Activated CD4-positive, alpha-beta T cell treated with anti-CD3 and anti-CD28 coated beads, Interleukin-2, amount 10 ng/mL, durations not matched to agents 24 days and 14 days (primary cell): ENCODE data around the gene PIP. TPM values are rescaled to one million over a fixed set of nuclear protein-coding genes. Genes with fewer than 3 reads are reported as not detected.
"Not testable (repeated sequence)": the region's sequence is repeated elsewhere in the genome, so short reads cannot be mapped to it uniquely, and the experiment has no call there.

Experiments used
- DNase-seq: peaks from one replicate; pipeline ENCODE4 v3.0.0; 2022
- H3K27ac Mint-ChIP-seq: one replicate; pipeline ENCODE4 v1.8.0; 2022; ENCODE audit warnings: mild to moderate bottlenecking, mixed read lengths
- H3K27me3 Mint-ChIP-seq: one replicate; pipeline ENCODE4 v1.8.0; 2022; ENCODE audit warnings: mixed read lengths
- H3K36me3 Mint-ChIP-seq: one replicate; pipeline ENCODE4 v1.8.0; 2022; ENCODE audit warnings: low read depth, mild to moderate bottlenecking, mixed read lengths
- H3K4me1 Mint-ChIP-seq: one replicate; pipeline ENCODE4 v1.8.0; 2021; ENCODE audit warnings: mixed read lengths
- H3K4me3 Mint-ChIP-seq: one replicate; pipeline ENCODE4 v1.8.0; 2022; ENCODE audit warnings: mild to moderate bottlenecking, moderate library complexity, mixed read lengths
- H3K9me3 Mint-ChIP-seq: one replicate; pipeline ENCODE4 v1.8.0; 2021; ENCODE audit warnings: mixed read lengths
- intact Hi-C: fragments of 100-400 bp; cut with micrococcal nuclease; formaldehyde crosslinking; loops from one replicate; pipeline ENCODE4 v1.15.1; 2023
- total RNA-seq: library from RNA; stranded (reverse); gene quantifications from 2 replicates; pipeline ENCODE4 v1.2.3, GENCODE V29; 2022

PIP gene
- total RNA-seq, 1 donor from 2014 or later: not detected

DNA sequence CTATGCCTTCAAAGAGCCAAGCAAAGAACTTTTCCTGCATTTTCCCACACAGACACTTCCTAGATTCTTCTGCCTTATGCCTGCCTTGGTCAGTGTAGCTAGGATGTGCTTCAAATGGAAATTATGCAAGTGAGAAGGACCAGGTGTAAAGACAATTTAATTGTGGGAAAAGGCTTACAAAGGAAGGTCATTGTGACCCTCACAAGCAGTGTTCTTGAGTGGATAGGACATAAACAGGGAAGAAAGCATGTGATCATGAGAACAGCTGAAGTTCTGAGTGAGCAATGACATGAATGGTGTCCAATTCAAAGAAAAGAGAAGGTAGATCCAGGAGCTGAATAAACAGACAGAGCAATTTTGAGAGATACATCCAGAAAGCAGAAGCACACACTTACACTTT is 1.3 kb upstream of the PIP start:
- Mint-ChIP-seq H3K27ac (no peak overlapping the region), H3K9me3 (no peaks in the 10 kb centered on the region), H3K27me3 (peaks cover 9% of the 10 kb centered on the region), H3K36me3 (no peaks in the 10 kb centered on the region), H3K4me1 (no peaks in the 10 kb centered on the region), H3K4me3 (no peak overlapping the region)
- DNase-seq: no peak
- intact Hi-C loops: no loop called here

DNA sequence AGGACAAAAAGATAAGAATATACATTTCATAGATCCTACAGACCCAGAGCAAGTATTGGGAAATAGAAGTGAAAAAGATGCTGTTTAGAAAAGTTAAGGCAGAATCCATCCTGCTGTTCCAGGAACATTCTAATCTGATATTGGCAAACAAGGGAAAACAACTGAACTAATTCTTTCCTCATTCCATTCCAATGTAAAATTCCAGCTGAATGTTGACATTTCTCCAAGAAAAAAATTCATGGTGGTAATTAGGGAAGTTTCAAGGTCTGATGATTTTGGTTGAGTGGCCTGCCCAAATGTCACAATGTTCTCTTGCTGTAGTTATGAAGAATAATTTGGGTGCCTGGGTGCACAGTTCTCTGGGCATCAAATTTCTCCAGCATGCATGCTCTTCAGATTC is 15.2 kb downstream of the PIP start:
- H3K27me3 Mint-ChIP-seq: no peaks in the 10 kb centered on the region
- no peaks in the 10 kb centered on the region for H3K36me3 Mint-ChIP-seq
- no peak overlapping the region for H3K27ac Mint-ChIP-seq
- no peaks in the 10 kb centered on the region for H3K4me1 Mint-ChIP-seq
- intact Hi-C loops: no loop called here
- H3K4me3 Mint-ChIP-seq: no peak overlapping the region
- peaks cover 10% of the 10 kb centered on the region for H3K9me3 Mint-ChIP-seq
- no peak for DNase-seq

DNA sequence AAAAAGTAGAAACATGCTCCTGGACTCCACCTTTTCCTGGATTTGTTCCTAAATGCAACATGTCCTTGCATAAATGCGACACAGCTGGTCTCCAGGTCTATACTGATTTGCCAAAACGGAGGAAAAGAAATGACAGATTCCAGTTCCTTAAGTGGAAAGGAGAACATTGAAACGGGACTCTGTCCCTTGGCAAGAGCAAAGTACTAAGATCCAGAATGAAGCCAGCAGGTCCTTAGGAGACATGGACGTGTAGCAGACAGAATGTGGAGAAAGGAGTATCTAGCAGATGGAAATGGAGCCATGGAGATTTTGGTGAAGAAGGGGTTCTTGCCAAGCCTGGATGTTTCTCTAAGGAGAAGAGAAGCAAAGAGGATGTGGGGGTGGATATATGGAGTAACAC is 16.2 kb downstream of the PIP start:
- H3K36me3 Mint-ChIP-seq: no peaks in the 10 kb centered on the region
- no peak overlapping the region for H3K27ac Mint-ChIP-seq
- H3K27me3 Mint-ChIP-seq: no peaks in the 10 kb centered on the region
- H3K9me3 Mint-ChIP-seq: peaks cover 10% of the 10 kb centered on the region
- H3K4me1 Mint-ChIP-seq: no peaks in the 10 kb centered on the region
- H3K4me3 Mint-ChIP-seq: no peak overlapping the region
- intact Hi-C loops: no loop called here
- DNase-seq: no peak

DNA sequence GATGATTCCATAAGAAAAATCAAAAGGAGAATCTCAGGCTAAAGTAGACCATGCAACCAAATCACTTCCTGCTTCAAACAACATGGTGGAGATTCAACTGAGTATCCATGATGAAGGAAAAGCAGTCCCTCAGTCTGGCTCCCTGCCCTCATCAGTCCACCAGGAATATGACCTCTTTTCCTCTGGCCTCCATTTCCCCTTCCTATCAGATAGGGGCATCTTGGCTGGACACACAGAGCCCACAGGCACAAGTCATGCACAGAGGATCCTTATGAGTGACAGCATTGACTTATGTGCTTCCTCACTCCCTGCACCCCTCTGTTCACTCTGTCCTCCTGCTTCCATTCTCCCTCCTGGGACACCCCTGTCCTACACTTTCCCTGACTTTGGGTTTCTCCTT is 16.8 kb downstream of the PIP start:
- no peak overlapping the region for H3K27ac Mint-ChIP-seq
- H3K4me3 Mint-ChIP-seq: no peak overlapping the region

DNA sequence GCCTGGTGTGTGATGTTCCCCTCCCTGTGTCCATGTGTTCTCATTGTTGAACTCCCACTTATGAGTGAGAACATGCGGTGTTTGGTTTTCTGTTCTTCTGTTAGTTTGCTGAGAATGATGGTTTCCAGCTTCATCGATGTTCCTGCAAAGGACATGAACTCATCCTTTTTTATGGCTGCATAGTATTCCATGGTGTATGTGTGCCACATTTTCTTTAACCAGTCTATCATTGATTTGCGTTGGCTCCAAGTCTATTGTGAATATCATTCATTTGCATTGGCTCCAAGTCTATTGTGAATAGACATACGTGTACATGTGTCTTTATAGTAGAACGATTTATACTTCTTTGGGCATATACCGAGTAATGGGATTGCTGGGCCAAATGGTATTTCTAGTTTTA is 18.8 kb downstream of the PIP start:
- H3K36me3 Mint-ChIP-seq, DNase-seq, H3K27me3 Mint-ChIP-seq, H3K4me3 Mint-ChIP-seq, H3K4me1 Mint-ChIP-seq, H3K9me3 Mint-ChIP-seq, intact Hi-C loops, H3K27ac Mint-ChIP-seq: not testable (repeated sequence)

More for the DNA sequence above, 16.8 kb downstream of the PIP start:
- no peaks in the 10 kb centered on the region for H3K36me3 Mint-ChIP-seq
- DNase-seq: no peak
- intact Hi-C loops: no loop called here
- H3K4me1 Mint-ChIP-seq: no peaks in the 10 kb centered on the region
- peaks cover 10% of the 10 kb centered on the region for H3K9me3 Mint-ChIP-seq
- no peaks in the 10 kb centered on the region for H3K27me3 Mint-ChIP-seq

DNA sequence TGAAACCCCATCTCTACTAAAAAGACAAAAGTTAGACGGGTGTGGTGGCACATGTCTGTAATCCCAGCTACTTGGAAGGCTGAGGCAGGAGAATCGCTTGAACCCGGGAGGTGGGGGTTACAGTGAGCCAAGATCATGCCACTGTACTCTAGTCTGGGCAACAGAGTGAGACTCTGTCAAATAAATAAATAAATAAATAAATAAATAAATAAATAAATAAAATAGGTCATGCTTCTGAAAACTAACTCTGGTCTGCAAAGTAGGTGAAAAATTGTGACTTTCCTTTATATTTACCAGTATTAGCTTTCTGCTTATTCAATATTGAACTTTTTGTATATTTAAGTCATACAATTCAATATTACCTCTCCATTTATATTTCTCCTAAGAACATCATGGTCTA is 26.7 kb downstream of the PIP start:
- H3K4me3 Mint-ChIP-seq, H3K27me3 Mint-ChIP-seq, intact Hi-C loops, H3K9me3 Mint-ChIP-seq, H3K27ac Mint-ChIP-seq, H3K4me1 Mint-ChIP-seq, H3K36me3 Mint-ChIP-seq, DNase-seq: not testable (repeated sequence)

DNA sequence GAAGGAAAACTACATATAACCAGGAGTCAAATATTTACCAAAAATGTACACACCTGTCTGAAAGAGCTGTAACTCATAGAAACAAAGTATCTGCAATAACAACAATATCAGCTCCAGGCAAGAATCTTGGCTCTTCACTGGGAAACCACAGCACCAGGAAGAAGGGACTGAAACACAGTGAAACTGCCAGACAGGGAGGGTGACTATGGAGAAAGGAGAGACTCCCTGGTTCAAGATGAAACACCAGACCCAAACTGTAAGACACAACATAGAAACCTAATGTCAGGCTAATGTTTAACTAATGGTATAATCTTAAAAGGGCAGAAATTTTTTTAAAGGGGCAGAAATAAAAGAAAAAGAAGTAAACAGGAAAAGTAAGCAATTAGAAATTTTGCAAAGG is 39.8 kb downstream of the PIP start:
- Mint-ChIP-seq H3K9me3 (no peaks in the 10 kb centered on the region), H3K4me1 (peaks cover 2% of the 10 kb centered on the region), H3K4me3 (no peak overlapping the region), H3K27ac (no peak overlapping the region), H3K27me3 (peaks cover 3% of the 10 kb centered on the region), H3K36me3 (no peaks in the 10 kb centered on the region)
- no peak for DNase-seq
- intact Hi-C loops: no loop called here

DNA sequence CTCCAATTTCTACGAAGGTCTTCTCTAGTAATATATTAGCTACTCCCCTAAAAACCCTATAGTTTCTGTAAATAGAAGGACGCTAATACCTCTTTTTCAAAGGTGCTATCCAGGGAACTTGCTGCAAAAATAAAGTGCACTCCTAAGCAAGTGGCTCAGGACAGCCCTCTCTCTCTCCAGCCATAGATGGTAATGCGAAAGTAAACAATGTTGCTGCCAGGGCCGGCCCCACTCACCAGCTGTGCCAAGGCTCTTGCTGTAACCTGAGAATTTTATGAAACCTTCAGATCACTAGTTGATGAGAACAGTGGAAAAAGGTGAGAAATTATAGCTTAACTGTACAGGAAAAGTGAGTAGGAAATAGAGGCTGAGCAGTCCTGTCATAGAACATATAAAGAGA is 40.5 kb downstream of the PIP start:
- H3K27ac Mint-ChIP-seq: no peak overlapping the region
- no peak for DNase-seq
- H3K36me3 Mint-ChIP-seq: no peaks in the 10 kb centered on the region
- no peaks in the 10 kb centered on the region for H3K9me3 Mint-ChIP-seq
- peaks cover 2% of the 10 kb centered on the region for H3K27me3 Mint-ChIP-seq
- intact Hi-C loops: no loop called here
- H3K4me1 Mint-ChIP-seq: peaks cover 2% of the 10 kb centered on the region
- no peak overlapping the region for H3K4me3 Mint-ChIP-seq

DNA sequence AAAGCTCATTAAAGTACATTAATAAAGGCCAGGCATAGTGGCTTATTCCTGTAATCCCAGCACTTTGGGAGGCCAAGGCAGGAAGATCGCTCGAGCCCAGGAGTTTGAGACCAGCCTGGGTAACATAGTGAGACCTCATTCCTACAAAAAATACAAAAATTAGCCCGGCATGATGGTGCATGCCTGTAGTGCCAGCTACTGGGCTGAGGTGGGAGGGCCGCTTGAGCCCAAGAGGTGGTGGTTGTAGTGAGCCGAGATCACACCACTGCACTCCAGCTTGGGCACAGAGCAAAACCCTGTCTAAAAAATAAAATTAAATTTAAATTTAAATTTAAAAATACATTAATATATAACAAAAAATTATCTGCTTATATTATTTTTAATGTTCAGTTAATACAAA is 44.3 kb downstream of the PIP start:
- H3K4me3 Mint-ChIP-seq: no peak overlapping the region
- peaks cover 2% of the 10 kb centered on the region for H3K4me1 Mint-ChIP-seq
- H3K9me3 Mint-ChIP-seq: no peaks in the 10 kb centered on the region
- H3K36me3 Mint-ChIP-seq: no peaks in the 10 kb centered on the region
- no peak for DNase-seq
- H3K27ac Mint-ChIP-seq: no peak overlapping the region
- intact Hi-C loops: no loop called here
- H3K27me3 Mint-ChIP-seq: peaks cover 2% of the 10 kb centered on the region

DNA sequence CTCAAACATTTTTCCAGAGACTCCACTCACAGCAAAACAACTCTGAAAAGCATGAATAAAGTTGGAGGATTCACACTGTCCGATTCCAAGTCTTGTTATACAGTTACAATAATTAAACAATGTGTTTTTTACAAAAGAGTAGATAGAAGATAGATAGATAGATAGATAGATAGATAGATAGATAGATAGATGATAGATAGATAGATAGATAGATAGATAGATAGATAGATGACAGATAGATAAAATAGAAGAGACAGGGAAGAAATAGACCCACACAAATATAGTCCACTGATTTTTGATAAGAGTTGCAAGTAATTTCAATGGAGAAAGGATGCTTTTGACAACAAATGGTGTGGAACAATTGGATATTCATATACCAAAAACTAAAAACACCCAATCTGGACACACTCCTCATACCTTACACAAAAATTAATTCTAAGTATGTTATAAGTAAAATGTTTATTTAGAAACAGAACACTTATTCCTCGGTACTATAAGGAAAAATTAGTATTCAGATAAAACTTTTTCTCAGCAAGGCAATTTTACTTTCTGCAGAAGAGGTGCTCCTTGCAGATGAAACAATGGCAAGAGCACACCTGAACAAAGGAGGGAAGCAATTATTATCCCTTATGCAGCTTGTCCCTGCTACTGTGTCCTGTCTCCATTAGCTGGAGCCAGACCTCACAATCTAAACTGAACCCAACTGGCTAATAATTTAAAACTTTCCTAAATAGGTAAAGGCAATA is 45.7 kb downstream of the PIP start:
- H3K4me1 Mint-ChIP-seq: no peaks in the 10 kb centered on the region
- no peaks in the 10 kb centered on the region for H3K36me3 Mint-ChIP-seq

DNA sequence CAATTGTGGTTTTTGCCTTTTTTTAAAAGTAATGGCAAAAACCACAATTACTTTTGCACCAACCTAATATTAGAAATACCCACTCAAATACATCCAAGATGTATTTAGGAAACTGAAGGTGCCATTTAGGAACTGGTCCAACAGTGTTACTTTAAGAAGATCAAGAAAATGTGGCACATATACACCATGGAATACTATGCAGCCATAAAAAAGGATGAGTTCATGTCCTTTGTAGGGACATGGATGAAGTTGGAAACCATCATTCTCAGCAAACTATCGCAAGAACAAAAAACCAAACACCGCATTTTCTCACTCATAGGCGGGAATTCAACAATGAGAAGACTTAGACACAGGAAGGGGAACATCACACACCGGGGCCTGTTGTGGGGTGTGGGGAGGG is 48.9 kb downstream of the PIP start:
- H3K4me3 Mint-ChIP-seq, H3K27me3 Mint-ChIP-seq, DNase-seq, H3K27ac Mint-ChIP-seq, H3K9me3 Mint-ChIP-seq, intact Hi-C loops, H3K4me1 Mint-ChIP-seq, H3K36me3 Mint-ChIP-seq: not testable (repeated sequence)

More for the DNA sequence above, 45.7 kb downstream of the PIP start:
- H3K27me3 Mint-ChIP-seq: peaks cover 2% of the 10 kb centered on the region
- intact Hi-C loops: no loop called here
- DNase-seq: no peak
- H3K27ac Mint-ChIP-seq: no peak overlapping the region
- H3K4me3 Mint-ChIP-seq: no peak overlapping the region
- H3K9me3 Mint-ChIP-seq: peaks cover 4% of the 10 kb centered on the region

DNA sequence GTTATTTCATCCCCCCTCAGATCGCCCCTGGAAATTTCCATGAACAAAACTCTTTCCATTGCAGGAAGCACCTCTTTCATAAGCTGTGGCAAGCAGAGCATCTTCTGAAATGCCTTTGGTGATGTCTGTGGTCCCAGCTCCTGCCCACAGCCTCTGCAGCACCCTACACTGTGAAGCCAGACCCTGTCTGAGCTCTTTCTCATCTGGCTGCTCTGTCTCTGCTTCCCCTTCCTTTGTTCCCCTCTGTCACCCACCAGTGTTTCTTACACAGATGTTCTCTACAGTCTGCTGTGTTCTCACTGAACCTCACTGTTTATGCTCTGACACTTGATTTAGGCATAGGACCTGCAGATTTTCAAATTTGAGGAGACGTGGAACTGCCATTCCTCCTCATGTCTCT is 49.5 kb downstream of the PIP start:
- Mint-ChIP-seq H3K36me3 (no peaks in the 10 kb centered on the region), H3K4me1 (no peaks in the 10 kb centered on the region)
- intact Hi-C loops: no loop called here

DNA sequence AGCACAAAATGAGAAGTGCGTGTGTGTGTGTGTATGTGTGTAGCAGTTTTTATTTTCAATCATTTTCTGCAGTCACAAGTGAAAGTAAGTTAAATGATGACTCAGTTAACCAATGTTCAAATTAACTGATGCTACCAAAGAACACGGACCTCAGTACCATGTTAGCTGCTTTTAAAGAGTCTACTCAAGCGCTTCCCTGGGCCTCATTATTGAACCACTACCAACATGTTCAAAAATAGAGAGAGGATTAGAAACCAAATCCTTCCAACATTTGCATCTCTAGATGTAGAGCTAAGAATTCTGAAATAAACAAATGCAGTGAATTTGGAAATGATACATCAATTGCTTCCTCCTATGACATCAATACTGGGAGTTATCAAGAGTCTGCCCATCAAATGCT is 51.1 kb downstream of the PIP start, which contains the start of gene TAS2R39:
TSS of gene TAS2R39 (plus strand) at position 396 of the 400 bp plus-strand sequence. CDS start at position 396, 0 bp downstream.
- DNase-seq: no peak
- Mint-ChIP-seq H3K9me3 (peaks cover 4% of the 10 kb centered on the region), H3K4me3 (no peak within 1 kb of the TSS), H3K4me1 (no peaks in the 10 kb centered on the region), H3K27ac (no peak within 1 kb of the TSS), H3K36me3 (no peaks in the 10 kb centered on the region), H3K27me3 (peaks cover 14% of the 10 kb centered on the region)
- intact Hi-C loops: no loop called here

More for the DNA sequence above, 49.5 kb downstream of the PIP start:
- Mint-ChIP-seq H3K27ac (no peak overlapping the region), H3K4me3 (no peak overlapping the region), H3K27me3 (peaks cover 14% of the 10 kb centered on the region), H3K9me3 (peaks cover 4% of the 10 kb centered on the region)
- DNase-seq: no peak

DNA sequence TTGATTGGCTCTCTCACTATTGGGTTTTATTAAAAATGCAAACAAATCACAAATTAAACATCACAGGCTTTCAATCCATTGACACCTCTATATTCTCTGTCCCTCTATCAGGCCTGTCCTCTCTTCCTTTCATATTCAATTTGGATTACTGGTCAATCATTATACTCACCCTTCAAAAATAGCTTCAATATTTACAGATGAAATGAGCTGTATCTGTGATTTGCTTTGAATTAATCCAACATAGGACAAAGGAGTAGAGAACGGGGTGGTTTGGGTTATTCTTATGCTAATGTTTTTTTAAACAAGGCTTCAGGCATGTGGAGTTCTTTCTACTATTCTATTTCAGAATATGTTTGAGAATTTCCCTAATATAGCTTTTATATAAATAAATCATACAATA is 53.7 kb downstream of the PIP start:
- no peak overlapping the region for H3K4me3 Mint-ChIP-seq
- H3K27ac Mint-ChIP-seq: no peak overlapping the region
- intact Hi-C loops: no loop called here
- H3K9me3 Mint-ChIP-seq: peaks cover 4% of the 10 kb centered on the region
- no peaks in the 10 kb centered on the region for H3K36me3 Mint-ChIP-seq
- H3K4me1 Mint-ChIP-seq: no peaks in the 10 kb centered on the region
- H3K27me3 Mint-ChIP-seq: peaks cover 14% of the 10 kb centered on the region
- no peak for DNase-seq

DNA sequence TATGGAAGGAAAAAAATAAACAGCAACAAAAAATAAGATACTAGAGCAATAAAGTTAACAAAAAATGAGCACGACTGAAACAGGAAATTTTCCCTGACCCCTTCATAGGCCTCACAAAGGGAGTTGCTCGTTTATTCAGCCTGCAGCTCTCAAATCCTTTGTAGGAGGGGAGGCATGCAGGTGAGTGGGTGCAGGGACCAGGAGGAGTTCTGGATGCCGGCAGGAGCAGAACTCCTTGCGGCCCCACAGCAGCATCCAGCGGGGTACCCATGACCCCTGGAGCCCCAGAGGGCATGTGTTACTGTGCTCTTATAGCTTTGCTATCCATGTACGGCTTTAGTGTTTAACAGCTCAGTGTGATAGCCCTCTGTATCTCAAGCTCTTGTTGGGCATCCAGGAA is 57.1 kb downstream of the PIP start:
- H3K36me3 Mint-ChIP-seq: no peaks in the 10 kb centered on the region
- no peak overlapping the region for H3K4me3 Mint-ChIP-seq
- H3K4me1 Mint-ChIP-seq: no peaks in the 10 kb centered on the region
- no peak for DNase-seq
- H3K9me3 Mint-ChIP-seq: no peaks in the 10 kb centered on the region
- H3K27ac Mint-ChIP-seq: no peak overlapping the region
- peaks cover 12% of the 10 kb centered on the region for H3K27me3 Mint-ChIP-seq
- intact Hi-C loops: no loop called here
